DOHH2 (cell line): Measurements from ENCODE around the gene PDK3.

Experiments
- CTCF ChIP-seq: fragments of 200-600 bp; sonication (generic); IDR thresholded peaks from one replicate; pipeline ENCODE4 v1.5.1; 2014; ENCODE audit warnings: antibody characterized with exemption, mild to moderate bottlenecking, low read depth, low read length; ENCODE audit not compliant: poor library complexity, severe bottlenecking
- EZH2phosphoT487 ChIP-seq: fragments of 200-600 bp; sonication (generic); IDR thresholded peaks from 2 replicates; pipeline ENCODE4 v1.6.1; 2017; ENCODE audit warnings: borderline replicate concordance, mild to moderate bottlenecking, antibody characterized with exemption, low read length, moderate library complexity, mixed read lengths

GRCh38 chrX:24427747-24428019 is 37.4 kb upstream of the PDK3 start:
- TF ChIP-seq CTCF (no peak), EZH2phosphoT487 (no peak)
